Hematopoietic multipotent progenitor cell treated with erythropoietin and hydrocortisone succinate and interleukin-3 and kit ligand, for 17 days (in vitro differentiated cells): ENCODE data around the gene CD22.

Experiments
- DNase-seq: peaks from one replicate; pipeline ENCODE4 v3.0.0-alpha.2; 2015; ENCODE audit warnings: low spot score

Gene CD22

DNA sequence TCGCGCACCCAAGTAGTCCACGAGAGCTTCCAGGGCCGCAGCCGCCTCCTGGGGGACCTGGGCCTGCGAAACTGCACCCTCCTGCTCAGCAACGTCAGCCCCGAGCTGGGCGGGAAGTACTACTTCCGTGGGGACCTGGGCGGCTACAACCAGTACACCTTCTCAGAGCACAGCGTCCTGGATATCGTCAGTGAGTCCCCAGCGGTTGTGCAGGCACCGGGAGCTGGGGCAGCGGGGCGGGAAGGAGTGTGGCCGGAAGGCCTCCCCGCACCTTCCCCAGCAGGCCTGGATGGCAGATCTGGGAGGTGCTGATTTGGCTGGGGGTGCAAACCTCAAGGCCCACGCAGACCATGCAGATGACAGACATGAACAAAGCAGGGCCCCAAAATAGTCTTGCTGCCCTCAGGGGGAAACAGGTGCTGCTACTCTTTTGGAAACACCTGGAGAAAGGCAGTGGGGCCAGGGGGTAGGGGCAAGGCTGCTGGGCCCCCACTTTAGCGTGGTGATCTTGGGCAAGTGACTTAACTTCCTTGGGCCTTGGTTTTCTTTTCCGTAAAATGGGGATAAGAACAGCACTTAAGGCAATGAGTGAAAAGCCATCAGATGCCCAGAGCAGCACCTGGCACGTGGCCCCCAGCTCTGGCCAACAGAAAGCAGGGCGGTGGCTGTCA is 33.1 kb upstream of the CD22 start:
- DNase-seq = no peak

DNA sequence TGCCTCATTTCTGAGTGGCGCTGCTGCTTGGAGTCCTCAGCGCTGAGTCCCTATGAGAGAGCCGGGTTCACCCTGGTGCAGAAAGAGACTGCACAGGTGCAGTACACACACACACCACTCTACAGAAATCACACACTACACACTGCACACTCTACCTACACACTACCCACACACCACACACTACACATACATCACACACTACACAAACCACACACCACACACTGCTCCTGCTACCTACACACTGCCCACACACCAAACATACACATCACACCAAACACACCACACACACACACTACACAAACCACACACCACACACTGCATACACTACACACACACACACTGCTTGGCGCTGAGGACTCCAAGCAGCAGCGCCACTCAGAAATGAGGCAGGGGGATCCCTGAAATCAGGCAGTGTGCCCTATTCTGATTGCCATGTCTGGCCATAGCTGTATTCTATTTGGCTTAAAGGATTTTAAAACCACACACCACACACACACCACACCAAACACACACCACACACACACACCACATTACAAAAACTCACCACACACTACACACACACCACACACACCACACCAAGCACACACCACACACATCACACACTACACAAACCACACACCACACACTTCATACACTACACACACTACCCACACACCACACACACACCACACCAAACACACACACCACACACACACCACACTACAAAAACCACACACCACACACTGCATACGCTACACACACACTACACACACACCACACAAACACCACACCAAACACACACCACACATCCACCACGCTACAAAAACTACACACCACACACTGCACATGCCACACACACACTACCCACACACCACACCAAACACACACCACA is 32.1 kb upstream of the CD22 start:
- DNase-seq = no peak

DNA sequence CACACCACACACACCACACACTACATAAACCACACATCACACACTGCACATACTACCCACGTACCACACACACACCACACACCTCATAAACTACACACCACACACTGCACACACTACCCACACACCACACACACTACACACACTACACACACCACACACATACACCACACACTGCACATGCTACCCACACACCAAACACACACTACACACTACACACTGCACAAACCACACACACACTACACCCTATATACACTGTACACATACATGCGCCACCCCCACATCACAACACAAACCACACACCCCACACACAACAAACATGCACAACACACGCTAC is 31.5 kb upstream of the CD22 start:
- DNase-seq = no peak

DNA sequence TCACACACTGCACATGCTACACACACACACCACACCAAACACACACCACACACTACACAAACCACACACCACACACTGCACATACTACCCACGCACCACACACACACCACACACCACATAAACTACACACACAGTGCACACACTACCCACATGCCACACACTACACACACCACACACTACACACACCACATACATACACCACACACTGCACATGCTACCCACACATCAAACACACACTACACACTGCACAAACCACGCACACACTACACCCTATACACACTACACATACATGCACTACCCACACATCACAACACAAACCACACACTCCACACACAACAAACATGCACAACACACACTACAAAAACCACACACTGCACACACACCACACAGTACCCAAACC is 31.1 kb upstream of the CD22 start:
- DNase-seq = no peak

- DNase-seq = no peak
Observed at GRCh38 chr19:35298561-35298972, 30.4 kb upstream of the CD22 start.

GRCh38 chr19:35299523-35300338 is 29.3 kb upstream of the CD22 start:
- DNase-seq = no peak

- DNase-seq = no peak
Observed at GRCh38 chr19:35300339-35300649, 28.7 kb upstream of the CD22 start.

DNA sequence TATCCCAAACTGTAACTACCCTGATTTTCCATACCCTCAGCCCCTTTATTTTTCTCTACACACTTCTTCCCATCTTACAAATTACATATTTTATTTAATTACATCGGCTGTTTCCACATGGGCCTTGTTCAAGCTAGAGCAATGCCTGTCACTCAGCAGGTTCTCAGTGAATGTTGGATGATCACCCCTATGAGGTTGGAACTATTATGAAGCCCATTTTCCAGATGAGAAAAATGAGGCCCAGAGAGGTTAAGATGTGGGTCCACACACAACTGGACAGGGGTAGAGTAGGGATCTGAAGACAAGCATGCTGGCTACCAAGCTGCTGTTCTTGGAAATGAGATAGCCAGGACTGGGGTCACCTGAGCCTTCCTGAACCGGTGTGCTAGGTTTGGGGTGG is 27.0 kb upstream of the CD22 start:
- DNase-seq = no peak

DNA sequence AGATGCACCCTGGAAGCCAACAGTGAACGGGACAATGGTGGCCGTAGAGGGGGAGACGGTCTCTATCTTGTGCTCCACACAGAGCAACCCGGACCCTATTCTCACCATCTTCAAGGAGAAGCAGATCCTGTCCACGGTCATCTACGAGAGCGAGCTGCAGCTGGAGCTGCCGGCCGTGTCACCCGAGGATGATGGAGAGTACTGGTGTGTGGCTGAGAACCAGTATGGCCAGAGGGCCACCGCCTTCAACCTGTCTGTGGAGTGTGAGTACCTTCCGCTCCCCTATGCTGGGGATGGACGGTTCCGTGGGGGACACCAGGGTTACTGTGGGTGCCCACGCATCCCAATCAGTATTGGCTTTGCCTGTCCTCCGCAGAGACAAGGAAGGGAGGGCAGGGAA is 26.5 kb upstream of the CD22 start:
- DNase-seq = no peak

DNA sequence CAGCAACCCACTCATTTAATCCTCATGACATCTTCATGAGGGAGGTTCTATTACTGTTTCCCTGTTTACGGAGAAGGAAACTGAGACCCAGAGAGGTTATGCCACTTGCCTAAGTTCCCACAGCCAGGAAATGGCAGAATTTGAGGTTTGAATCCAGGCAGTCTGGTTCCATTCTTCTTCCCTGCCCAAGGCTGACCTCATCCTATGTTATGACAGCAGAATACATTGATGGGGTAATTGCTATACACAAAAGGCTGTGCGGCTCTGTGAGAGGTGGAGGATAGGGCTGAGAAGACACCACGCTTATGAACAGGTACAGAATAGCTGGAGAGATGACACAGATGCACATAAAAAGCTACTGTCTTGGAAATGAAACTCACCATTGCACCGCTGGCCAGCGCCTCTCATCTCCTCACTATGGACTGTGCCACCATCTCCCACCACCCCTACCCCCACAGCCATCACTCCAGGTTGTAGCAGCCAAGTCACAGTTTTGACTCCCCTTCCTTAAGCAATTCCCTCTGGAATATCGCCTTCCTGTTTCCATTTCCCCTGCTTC is 25.6 kb upstream of the CD22 start:
- DNase-seq = no peak

DNA sequence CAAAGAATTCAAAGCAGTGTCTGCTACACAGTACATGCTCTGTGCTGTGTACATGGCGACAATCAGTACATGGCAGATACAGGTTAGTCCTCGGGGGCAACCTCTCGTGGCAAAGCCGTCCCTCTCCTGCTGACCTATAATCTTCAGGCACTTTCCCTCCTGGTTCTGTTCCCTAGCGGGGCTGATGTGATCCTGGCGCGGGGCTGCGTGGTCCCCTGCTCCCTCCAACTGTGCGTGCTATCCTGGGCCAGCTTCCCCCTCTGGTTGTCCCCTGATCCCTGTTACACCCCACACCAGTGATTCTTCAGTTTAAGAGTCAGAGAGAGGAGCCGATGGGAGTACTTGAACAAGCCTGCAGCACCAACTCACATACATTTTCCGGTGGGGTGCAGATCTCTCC is 25.0 kb upstream of the CD22 start:
- no peak for DNase-seq

DNA sequence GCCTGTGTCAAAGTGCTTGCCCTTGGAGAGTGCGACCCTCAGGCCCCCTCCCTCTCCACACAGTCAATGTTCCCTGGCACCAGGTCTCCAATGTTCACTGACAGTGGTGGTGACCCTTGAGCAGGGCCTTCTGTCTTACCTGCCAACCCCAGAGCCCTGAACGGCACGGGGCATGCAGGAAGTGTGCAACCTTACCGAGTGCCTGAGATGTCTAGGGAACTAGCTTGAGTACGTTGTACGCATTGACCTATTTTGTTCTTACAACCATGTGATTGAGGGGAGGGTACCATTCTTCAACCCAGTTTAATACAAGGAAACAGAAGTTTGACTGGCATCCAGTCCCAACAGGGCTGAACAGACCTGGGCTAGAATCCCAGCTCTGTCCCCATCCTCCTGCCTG is 23.8 kb upstream of the CD22 start:
- no peak for DNase-seq

DNA sequence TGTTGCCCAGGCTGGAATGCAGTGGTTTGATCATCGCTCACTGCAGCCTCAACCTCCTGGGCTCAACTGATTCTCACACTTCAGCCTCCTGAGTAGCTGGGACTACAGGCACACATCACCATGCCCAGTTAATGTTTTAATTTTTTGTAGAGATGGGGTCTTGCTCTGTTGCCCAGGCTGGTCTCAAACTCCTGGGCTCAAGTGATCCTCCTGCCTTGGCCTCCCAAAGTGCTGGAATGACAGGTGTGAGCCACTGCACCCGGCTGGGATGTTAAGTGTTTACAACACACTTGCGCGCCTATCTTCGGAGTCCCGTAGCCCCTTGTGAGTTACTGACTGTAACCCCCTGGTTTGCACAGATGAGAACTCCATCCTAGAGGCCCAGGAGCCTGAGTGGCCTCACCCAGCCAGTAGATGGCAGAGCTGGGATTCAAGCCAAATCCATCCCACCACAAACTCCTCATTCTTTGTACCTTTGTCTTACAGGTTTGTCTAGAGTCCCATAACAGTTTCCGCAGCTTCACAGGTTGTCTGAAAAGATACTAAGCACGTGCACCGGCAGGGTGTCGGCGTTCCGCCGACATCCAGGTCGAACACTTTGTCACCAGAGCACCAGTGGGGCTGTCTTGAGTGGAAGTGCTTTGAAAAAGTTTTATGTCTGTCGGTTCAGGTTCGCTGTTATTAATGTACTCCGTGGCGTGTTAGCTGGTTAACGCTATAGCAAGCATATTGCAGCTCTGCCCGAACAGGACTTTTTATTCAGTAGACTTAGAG is 22.3 kb upstream of the CD22 start:
- no peak for DNase-seq

DNA sequence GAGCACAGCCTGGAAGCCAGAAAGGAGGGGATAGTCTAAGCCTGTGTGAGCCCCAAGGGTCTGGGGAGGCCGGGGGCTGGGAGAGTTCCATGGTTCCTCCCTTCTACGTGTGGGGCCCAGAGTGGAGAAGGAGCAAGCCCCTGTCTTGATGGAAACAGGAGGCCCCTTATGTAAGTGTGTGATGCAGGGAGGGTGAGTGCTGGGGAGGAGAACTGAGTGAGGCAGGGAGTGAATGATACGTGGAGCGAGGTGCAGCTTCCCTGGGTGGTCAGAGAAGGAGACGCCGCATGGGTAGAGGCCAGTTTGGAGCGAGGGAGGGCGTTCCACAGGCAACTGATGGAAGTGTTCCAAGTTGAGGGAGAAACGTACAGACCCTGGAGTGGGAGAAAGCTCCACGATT is 21.1 kb upstream of the CD22 start:
- DNase-seq = no peak

GRCh38 chr19:35308910-35309309 is 20.1 kb upstream of the CD22 start:
- DNase-seq = no peak

- DNase-seq = no peak
Observed at GRCh38 chr19:35309481-35310279, 19.3 kb upstream of the CD22 start.

DNA sequence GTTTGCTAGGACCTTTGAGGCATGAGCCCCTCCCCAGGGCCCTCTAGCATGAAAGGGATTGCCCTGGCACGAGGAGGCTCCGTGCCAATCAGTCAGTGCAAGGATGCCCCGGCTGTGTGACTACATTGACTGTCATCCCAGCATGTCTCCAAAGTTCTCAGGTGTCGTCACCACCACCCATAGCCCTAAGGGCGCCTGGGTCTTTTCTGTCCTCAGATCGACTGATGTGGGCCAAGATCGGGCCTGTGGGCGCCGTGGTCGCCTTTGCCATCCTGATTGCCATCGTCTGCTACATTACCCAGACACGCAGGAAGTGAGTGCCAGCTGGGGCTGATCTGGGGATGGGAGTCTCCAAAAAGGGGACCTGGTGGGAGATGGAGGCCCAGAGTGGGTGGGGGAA is 18.7 kb upstream of the CD22 start:
- DNase-seq = no peak

GRCh38 chr19:35310811-35311465 is 18.0 kb upstream of the CD22 start:
- no peak for DNase-seq

DNA sequence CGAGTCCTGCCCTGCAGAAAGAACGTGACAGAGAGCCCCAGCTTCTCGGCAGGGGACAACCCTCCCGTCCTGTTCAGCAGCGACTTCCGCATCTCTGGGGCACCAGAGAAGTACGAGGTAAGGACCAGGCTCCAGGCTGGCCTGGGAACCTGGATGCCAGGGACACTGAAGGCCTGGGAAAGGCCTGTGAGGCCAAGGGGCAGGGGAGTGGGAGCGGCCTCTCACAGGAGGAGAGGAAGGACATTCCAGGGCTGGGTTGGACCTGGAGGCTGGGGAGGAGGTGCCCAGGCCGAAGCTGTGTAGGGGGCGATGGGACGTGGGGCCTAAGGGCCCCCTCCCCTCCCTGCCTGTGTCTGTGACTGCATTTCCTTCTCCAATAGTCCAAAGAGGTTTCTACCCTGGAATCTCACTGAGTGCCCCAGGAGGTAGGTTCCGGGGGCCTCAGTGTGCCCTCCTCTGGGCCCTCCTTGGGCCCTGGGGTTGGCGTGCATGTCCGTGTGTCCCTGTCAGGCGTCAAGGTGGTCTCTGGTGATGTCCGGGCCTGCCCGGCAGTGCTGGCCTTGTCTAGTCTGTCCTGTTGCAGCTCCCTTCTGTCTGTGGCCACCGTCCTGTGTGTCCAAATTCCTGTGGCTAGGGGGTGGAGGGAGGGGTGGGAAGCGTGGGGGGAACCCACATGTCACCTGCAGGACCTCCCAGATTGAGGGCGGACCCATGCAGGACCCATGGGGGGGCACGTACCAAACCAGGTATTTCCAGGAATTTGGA is 16.9 kb upstream of the CD22 start:
- no peak for DNase-seq

- DNase-seq = no peak
Observed at GRCh38 chr19:35313587-35313986, 15.4 kb upstream of the CD22 start.
